Measurements from ENCODE around the gene SLC35F4. TPM values are rescaled to one million over a fixed set of nuclear protein-coding genes. Genes with fewer than 3 reads are reported as not detected.

The SLC35F4 gene
- total RNA-seq, 6 donors from 2014 or later: not detected

DNA sequence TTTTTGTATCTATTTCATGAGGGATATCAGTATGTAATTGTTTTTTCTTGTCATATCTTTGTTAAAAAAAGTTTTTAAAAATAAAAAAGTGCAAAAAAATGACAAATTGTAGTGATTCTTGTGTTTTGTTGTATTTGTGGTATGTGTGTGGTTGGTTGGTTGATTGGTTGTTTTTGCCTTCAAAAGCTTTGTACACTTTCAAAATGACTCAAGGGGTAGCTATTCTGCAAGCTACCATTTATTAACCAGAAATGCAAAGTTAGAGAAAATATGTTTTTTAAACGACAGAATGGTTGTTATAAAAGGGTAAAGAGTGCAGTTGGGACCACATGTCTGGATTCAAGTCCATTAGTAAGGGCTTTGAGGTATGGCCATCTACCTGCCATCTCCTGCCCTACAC is 119.3 kb downstream of the SLC35F4 start:
- no peak for ATAC-seq (ENCODE audit: low FRiP score in 2 of 2)
- DNase-seq: no peak
- WGBS, 2 donors: 33 to 35% methylated on average over 1 of the region's 1 CpG
- Histone ChIP-seq H3K4me1 (peaks cover 0 to 7% (median 2%) of the 10 kb centered on the region in 4 donors), H3K9me3 (no peaks in the 10 kb centered on the region), H3K4me3 (no peak overlapping the region), H3K27me3 (no peaks in the 10 kb centered on the region), H3K36me3 (no peaks in the 10 kb centered on the region), H3K27ac (no peak overlapping the region)
- TF ChIP-seq POLR2AphosphoS5 (IDR thresholded peaks at IDR 0.05): no peak

DNA sequence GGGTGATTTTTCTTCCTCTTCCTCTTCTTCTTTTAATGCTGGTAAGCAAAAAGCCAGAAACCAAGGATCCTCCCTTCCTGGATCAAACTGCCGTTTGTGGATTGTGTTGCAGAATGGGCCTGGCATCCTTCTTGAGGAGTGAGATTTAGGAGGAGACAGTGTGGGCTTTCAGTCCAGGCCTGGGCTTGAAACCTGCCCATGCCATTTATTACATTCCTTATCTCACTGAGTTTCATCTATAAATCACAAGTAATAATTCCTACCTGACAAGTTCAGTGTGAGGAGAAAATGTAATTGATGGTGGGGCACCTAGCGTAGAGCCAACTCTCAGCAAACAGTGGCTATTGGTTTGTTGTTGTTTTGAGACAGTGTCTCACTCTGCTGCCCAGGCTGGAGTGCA is 126.4 kb downstream of the SLC35F4 start:
- H3K4me1 ChIP-seq: no peaks in the 10 kb centered on the region
- no peak overlapping the region for H3K4me3 ChIP-seq
- no peaks in the 10 kb centered on the region for H3K27me3 ChIP-seq
- H3K27ac ChIP-seq: no peak overlapping the region
- DNase-seq (no peak), ATAC-seq (ENCODE audit: low FRiP score in 2 of 2) (no peak)
- 58 to 59% methylated on average over 2 of the region's 2 CpGs for WGBS, 2 donors
- no peaks in the 10 kb centered on the region for H3K36me3 ChIP-seq
- H3K9me3 ChIP-seq: no peaks in the 10 kb centered on the region
- TF ChIP-seq, protein P1, sequence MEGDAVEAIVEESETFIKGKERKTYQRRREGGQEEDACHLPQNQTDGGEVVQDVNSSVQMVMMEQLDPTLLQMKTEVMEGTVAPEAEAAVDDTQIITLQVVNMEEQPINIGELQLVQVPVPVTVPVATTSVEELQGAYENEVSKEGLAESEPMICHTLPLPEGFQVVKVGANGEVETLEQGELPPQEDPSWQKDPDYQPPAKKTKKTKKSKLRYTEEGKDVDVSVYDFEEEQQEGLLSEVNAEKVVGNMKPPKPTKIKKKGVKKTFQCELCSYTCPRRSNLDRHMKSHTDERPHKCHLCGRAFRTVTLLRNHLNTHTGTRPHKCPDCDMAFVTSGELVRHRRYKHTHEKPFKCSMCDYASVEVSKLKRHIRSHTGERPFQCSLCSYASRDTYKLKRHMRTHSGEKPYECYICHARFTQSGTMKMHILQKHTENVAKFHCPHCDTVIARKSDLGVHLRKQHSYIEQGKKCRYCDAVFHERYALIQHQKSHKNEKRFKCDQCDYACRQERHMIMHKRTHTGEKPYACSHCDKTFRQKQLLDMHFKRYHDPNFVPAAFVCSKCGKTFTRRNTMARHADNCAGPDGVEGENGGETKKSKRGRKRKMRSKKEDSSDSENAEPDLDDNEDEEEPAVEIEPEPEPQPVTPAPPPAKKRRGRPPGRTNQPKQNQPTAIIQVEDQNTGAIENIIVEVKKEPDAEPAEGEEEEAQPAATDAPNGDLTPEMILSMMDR (IDR thresholded peaks at IDR 0.05): no peak
- TF ChIP-seq POLR2AphosphoS5 (IDR thresholded peaks at IDR 0.05) (no peak), EP300 (IDR thresholded peaks at IDR 0.05) (no peak), POLR2A (IDR thresholded peaks at IDR 0.05) (no peak)

DNA sequence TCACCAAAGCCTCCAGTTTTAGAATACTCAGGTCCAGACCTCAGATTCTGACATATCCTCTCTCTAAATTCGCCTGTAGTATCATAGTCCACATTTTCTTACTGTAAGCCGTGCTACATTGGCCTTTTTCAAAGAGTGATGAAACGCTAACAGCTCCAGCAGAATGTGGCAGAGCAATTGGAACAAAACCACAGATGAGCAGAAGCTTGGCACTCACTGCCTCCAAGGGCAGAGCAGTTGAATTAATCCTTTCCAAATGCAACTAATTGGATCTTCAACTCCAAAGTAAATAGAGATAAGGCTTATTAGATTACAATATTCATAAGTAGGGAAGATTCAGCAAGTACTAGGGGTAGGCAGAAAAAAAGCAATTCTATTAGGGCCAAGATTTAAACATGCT is 128.3 kb downstream of the SLC35F4 start:
- H3K4me3 ChIP-seq: no peak overlapping the region
- 77 to 82% methylated on average over 3 of the region's 3 CpGs for WGBS, 2 donors
- TF ChIP-seq POLR2A (IDR thresholded peaks at IDR 0.05): no peak
- TF ChIP-seq, protein P1 (IDR thresholded peaks at IDR 0.05): no peak
- TF ChIP-seq EP300 (IDR thresholded peaks at IDR 0.05): no peak
- no peaks in the 10 kb centered on the region for H3K9me3 ChIP-seq
- H3K36me3 ChIP-seq: no peaks in the 10 kb centered on the region
- H3K4me1 ChIP-seq: no peaks in the 10 kb centered on the region
- no peak overlapping the region for H3K27ac ChIP-seq
- ATAC-seq (ENCODE audit: low FRiP score in 2 of 2): no peak
- DNase-seq: no peak
- H3K27me3 ChIP-seq: no peaks in the 10 kb centered on the region

DNA sequence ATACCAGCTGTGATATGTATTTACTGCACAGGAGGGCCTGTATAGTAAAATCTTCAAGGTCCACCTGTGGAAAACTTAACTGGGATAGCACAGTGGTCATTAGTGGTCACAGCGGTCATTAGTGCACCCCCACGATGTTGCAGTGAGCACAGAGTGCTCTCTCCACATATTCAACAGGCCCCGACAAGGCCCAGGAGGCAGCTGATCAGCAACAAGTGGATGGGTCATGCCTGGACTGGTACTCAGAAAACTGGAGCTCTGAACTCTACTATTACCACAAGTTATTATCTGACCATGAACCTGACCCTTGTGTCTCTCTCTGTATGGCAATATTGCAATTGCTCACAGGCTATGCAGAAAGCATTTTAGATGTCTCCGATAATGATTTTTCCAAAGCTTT is 129.5 kb downstream of the SLC35F4 start:
- TF ChIP-seq, protein P1 (IDR thresholded peaks at IDR 0.05): no peak
- TF ChIP-seq EP300 (IDR thresholded peaks at IDR 0.05): no peak
- TF ChIP-seq POLR2AphosphoS5 (IDR thresholded peaks at IDR 0.05): no peak
- TF ChIP-seq POLR2A (IDR thresholded peaks at IDR 0.05): no peak
- Histone ChIP-seq H3K4me1 (no peaks in the 10 kb centered on the region), H3K27ac (no peak overlapping the region), H3K27me3 (no peaks in the 10 kb centered on the region), H3K9me3 (no peaks in the 10 kb centered on the region), H3K36me3 (no peaks in the 10 kb centered on the region), H3K4me3 (no peak overlapping the region)
- DNase-seq (no peak), ATAC-seq (ENCODE audit: low FRiP score in 2 of 2) (no peak)
- WGBS, 2 donors: 80 to 92% methylated on average over 2 to 4 of the region's 4 CpGs

DNA sequence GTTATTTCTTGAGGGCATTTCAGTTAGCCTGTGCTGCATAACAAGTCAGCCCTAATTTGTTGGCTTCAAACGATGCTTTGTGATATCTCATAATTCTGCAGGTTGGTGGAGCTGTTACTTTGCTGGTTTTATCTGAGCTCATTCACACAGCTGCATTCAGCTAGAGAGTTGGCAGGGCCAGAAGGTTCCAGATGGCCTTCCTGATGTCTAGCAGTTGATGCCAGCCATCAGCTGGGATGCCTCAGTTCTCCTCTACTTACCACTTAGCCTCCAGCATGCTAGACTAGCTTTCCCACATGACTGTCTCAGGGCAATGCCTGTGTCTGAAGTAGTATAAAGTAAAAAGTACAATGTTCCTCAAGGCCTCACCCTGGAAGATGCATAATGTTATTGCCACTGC is 130.6 kb downstream of the SLC35F4 start:
- TF ChIP-seq POLR2A (IDR thresholded peaks at IDR 0.05) (no peak), EP300 (IDR thresholded peaks at IDR 0.05) (no peak), POLR2AphosphoS5 (IDR thresholded peaks at IDR 0.05) (no peak)
- TF ChIP-seq, protein P1 (IDR thresholded peaks at IDR 0.05): no peak
- 80 to 90% methylated on average over 1 of the region's 1 CpG for WGBS, 2 donors
- no peak for ATAC-seq (ENCODE audit: low FRiP score in 2 of 2)
- Histone ChIP-seq H3K27ac (no peak overlapping the region), H3K4me1 (no peaks in the 10 kb centered on the region), H3K36me3 (no peaks in the 10 kb centered on the region), H3K4me3 (no peak overlapping the region), H3K9me3 (no peaks in the 10 kb centered on the region), H3K27me3 (no peaks in the 10 kb centered on the region)
- DNase-seq: no peak

All from upper lobe of left lung (tissue), 6 donors.